Measurements from ENCODE around the gene ARHGEF11. TPM values are rescaled to one million over a fixed set of nuclear protein-coding genes. Genes with fewer than 3 reads are reported as not detected.

Gene ARHGEF11
- total and polyA plus RNA-seq, 8 donors: 6.6 to 125 (median 32.7) TPM

DNA sequence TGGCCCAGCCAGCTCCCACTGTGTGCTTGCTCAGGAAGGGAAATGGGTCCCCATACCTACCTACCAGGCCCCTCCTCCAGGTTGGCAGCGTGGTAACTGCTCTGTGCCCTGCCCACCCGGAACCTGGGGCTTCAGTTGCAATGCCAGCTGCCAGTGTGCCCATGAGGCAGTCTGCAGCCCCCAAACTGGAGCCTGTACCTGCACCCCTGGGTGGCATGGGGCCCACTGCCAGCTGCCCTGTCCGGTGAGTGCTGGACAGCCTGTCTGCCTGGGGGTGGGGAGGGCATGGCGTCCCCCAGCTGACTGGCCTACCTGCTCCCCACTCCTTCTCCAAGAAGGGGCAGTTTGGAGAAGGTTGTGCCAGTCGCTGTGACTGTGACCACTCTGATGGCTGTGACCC lies 135.9 kb downstream of the ARHGEF11 start:
- 64 to 100% (median 84%) methylated on average over 2 to 5 of the region's 5 CpGs for WGBS, 5 donors
- H3K36me3 ChIP-seq: peaks cover 3 to 40% (median 22%) of the 10 kb centered on the region in 4 donors
- no peak for TF ChIP-seq POLR2AphosphoS5 (IDR thresholded peaks at IDR 0.05)
- no peak for TF ChIP-seq EP300 (IDR thresholded peaks at IDR 0.05)
- TF ChIP-seq CTCF (IDR thresholded peaks at IDR 0.05): no peak
- TF ChIP-seq POLR2A (IDR thresholded peaks at IDR 0.05): no peak
- no peak overlapping the region for H3K27ac ChIP-seq
- H3K27me3 ChIP-seq: peaks cover 0 to 72% (median 7%) of the 10 kb centered on the region in 3 donors
- H3K4me3 ChIP-seq: no peak overlapping the region
- intact Hi-C loops (cut with DNase I; ENCODE audit: low total_unique reads): no loop called here
- DNase-seq: no peak
- H3K9me3 ChIP-seq: no peaks in the 10 kb centered on the region
- peaks cover 0 to 32% (median 23%) of the 10 kb centered on the region in 4 donors for H3K4me1 ChIP-seq

GRCh38 chr1:156908955-156909354 lies 136.6 kb downstream of the ARHGEF11 start:
- Histone ChIP-seq H3K4me3 (no peak overlapping the region), H3K36me3 (peaks cover 3 to 38% (median 15%) of the 10 kb centered on the region in 4 donors), H3K4me1 (peaks cover 0 to 32% (median 23%) of the 10 kb centered on the region in 4 donors), H3K27ac (no peak overlapping the region), H3K27me3 (peaks cover 0 to 67% (median 7%) of the 10 kb centered on the region in 3 donors), H3K9me3 (no peaks in the 10 kb centered on the region)
- intact Hi-C loops (cut with DNase I; ENCODE audit: low total_unique reads): no loop called here
- no peak for DNase-seq
- TF ChIP-seq POLR2AphosphoS5 (IDR thresholded peaks at IDR 0.05) (no peak), CTCF (IDR thresholded peaks at IDR 0.05) (no peak), EP300 (IDR thresholded peaks at IDR 0.05) (no peak), POLR2A (IDR thresholded peaks at IDR 0.05) (no peak)
- WGBS, 5 donors: 59 to 76% (median 65%) methylated on average over 10 of the region's 10 CpGs

GRCh38 chr1:156908541-156908940 lies 137.0 kb downstream of the ARHGEF11 start:
- DNase-seq: no peak
- H3K9me3 ChIP-seq: no peaks in the 10 kb centered on the region
- H3K4me3 ChIP-seq: no peak overlapping the region
- WGBS, 5 donors: 49 to 67% (median 57%) methylated on average over 17 to 29 of the region's 29 CpGs
- intact Hi-C loops (cut with DNase I; ENCODE audit: low total_unique reads): no loop called here
- H3K36me3 ChIP-seq: peaks cover 0 to 34% (median 12%) of the 10 kb centered on the region in 4 donors
- TF ChIP-seq EP300 (IDR thresholded peaks at IDR 0.05) (no peak), POLR2A (IDR thresholded peaks at IDR 0.05) (no peak), POLR2AphosphoS5 (IDR thresholded peaks at IDR 0.05) (no peak), CTCF (IDR thresholded peaks at IDR 0.05) (no peak)
- peaks cover 0 to 32% (median 23%) of the 10 kb centered on the region in 4 donors for H3K4me1 ChIP-seq
- peaks cover 0 to 63% (median 7%) of the 10 kb centered on the region in 3 donors for H3K27me3 ChIP-seq
- no peak overlapping the region for H3K27ac ChIP-seq

GRCh38 chr1:156906206-156906906 lies 139.2 kb downstream of the ARHGEF11 start:
- intact Hi-C loops (cut with DNase I; ENCODE audit: low total_unique reads): no loop called here
- DNase-seq: no peak
- 88 to 96% (median 93%) methylated on average over 9 to 16 of the region's 16 CpGs for WGBS, 5 donors
- Histone ChIP-seq H3K27ac (no peak overlapping the region), H3K4me1 (peaks cover 4 to 35% (median 25%) of the 10 kb centered on the region in 4 donors), H3K36me3 (peaks cover 0 to 19% (median 4%) of the 10 kb centered on the region in 4 donors), H3K9me3 (no peaks in the 10 kb centered on the region), H3K27me3 (peaks cover 0 to 57% (median 7%) of the 10 kb centered on the region in 3 donors), H3K4me3 (no peak overlapping the region)
- TF ChIP-seq CTCF (IDR thresholded peaks at IDR 0.05) (no peak), POLR2A (IDR thresholded peaks at IDR 0.05) (no peak), POLR2AphosphoS5 (IDR thresholded peaks at IDR 0.05) (no peak), EP300 (IDR thresholded peaks at IDR 0.05) (no peak)
